ENCODE data around the gene MEPCE.

MEPCE gene

GRCh38 chr7:100428967-100429636, 529 bp upstream of the MEPCE start (continued):
- TF ChIP-seq PRDM10 (tag by site-specific recombination; IDR thresholded peaks at IDR 0.05) (no peak; the same call in 1 of the 2 replicates), KLF17 (tag by site-specific recombination; IDR thresholded peaks at IDR 0.05) (peak; percentile 22), ZSCAN5A (tag by site-specific recombination; IDR thresholded peaks at IDR 0.05) (no peak), ZNF155 (tag by site-specific recombination; IDR thresholded peaks at IDR 0.05) (no peak), RBAK (tag by site-specific recombination; IDR thresholded peaks at IDR 0.05) (no peak), BCL11A (tag by site-specific recombination; IDR thresholded peaks at IDR 0.05; ENCODE audit: low read depth) (0 out of 2 replicates have a peak, but pooled peaks have one; percentile 20), ZNF561 (tag by site-specific recombination; IDR thresholded peaks at IDR 0.05; ENCODE audit: borderline replicate concordance) (peak; percentile 54; the same call in 1 of the 2 replicates), ZNF175 (tag by site-specific recombination; IDR thresholded peaks at IDR 0.05) (no peak), SP2 (tag by site-specific recombination; IDR thresholded peaks at IDR 0.05) (peak; percentile 89), ZNF530 (tag by site-specific recombination; IDR thresholded peaks at IDR 0.05; ENCODE audit: low read depth) (no peak), ZNF341 (tag by site-specific recombination; IDR thresholded peaks at IDR 0.05; ENCODE audit: low read depth) (peak; percentile 100), ZNF791 (tag by site-specific recombination; IDR thresholded peaks at IDR 0.05) (no peak), CTCF (tag by site-specific recombination; IDR thresholded peaks at IDR 0.05) (0 out of 2 replicates have a peak, but pooled peaks have one; percentile 18), ZSCAN23 (tag by site-specific recombination; IDR thresholded peaks at IDR 0.05) (peak; percentile 80), ZNF664 (tag by site-specific recombination; IDR thresholded peaks at IDR 0.05) (no peak), ZNF658 (tag by site-specific recombination; IDR thresholded peaks at IDR 0.05) (no peak), IKZF3 (tag by site-specific recombination; IDR thresholded peaks at IDR 0.05) (peak; percentile 82), ZNF202 (tag by site-specific recombination; IDR thresholded peaks at IDR 0.05; ENCODE audit: borderline replicate concordance) (no peak), ZNF274 (IDR thresholded peaks at IDR 0.05; ENCODE audit: low read length) (no peak), ZNF274 (tag by site-specific recombination; IDR thresholded peaks at IDR 0.05; ENCODE audit: borderline replicate concordance) (no peak), ZNF26 (tag by site-specific recombination; IDR thresholded peaks at IDR 0.05) (no peak), ZNF248 (tag by site-specific recombination; IDR thresholded peaks at IDR 0.05) (no peak), ZNF146 (tag by site-specific recombination; IDR thresholded peaks at IDR 0.05) (0 out of 2 replicates have a peak, but pooled peaks have one; percentile 12), ZNF280C (tag by site-specific recombination; IDR thresholded peaks at IDR 0.05) (no peak), ZNF324 (tag by site-specific recombination; IDR thresholded peaks at IDR 0.05) (no peak; the same call in 1 of the 2 replicates), ZNF701 (tag by site-specific recombination; IDR thresholded peaks at IDR 0.05) (no peak), ZNF10 (tag by site-specific recombination; IDR thresholded peaks at IDR 0.05) (no peak), TRIM28 (IDR thresholded peaks at IDR 0.05; ENCODE audit: borderline replicate concordance, low read length) (no peak), ZNF354C (tag by site-specific recombination; IDR thresholded peaks at IDR 0.05; ENCODE audit: borderline replicate concordance, low read depth) (no peak)

All from HEK293 (cell line).